Stimulated activated naive CD8-positive, alpha-beta T cell treated with anti-CD3 and anti-CD28 coated beads, Interleukin-15, amount 100 ng/mL, for 72 hours (primary cell): ENCODE measurements around the gene SLC16A1.
"Not testable (repeated sequence)": the region's sequence is repeated elsewhere in the genome, so short reads cannot be mapped to it uniquely, and the experiment has no call there.

ENCODE experiments used
- ATAC-seq: fragments of 150-1000 bp; cut with Tn5 transposase; 2 replicates; pipeline ENCODE4 v1.10.0; 2021; ENCODE audit warnings: mild to moderate bottlenecking, moderate library complexity
- DNase-seq, 2 donors: peaks; one replicate each; pipeline ENCODE4 v3.0.0; 2021 to 2022
- H3K27ac Mint-ChIP-seq, 2 donors: one replicate each; pipeline ENCODE4 v1.8.0; 2022; ENCODE audit warnings: mild to moderate bottlenecking in 2 of 2, mixed read lengths in 2 of 2, moderate library complexity in 2 of 2
- H3K27me3 Mint-ChIP-seq: one replicate; pipeline ENCODE4 v1.8.0; 2022; ENCODE audit warnings: mixed read lengths
- H3K4me1 Mint-ChIP-seq: one replicate; pipeline ENCODE4 v1.8.0; 2022; ENCODE audit warnings: mild to moderate bottlenecking, mixed read lengths
- H3K4me3 Mint-ChIP-seq, 2 donors: one replicate each; pipeline ENCODE4 v1.8.0; 2022; ENCODE audit warnings: mild to moderate bottlenecking in 2 of 2, mixed read lengths in 2 of 2, moderate library complexity in 1 of 2
- H3K9me3 Mint-ChIP-seq, 2 donors: one replicate each; pipeline ENCODE4 v1.8.0; 2022; ENCODE audit warnings: mixed read lengths in 2 of 2

The SLC16A1 gene

DNA sequence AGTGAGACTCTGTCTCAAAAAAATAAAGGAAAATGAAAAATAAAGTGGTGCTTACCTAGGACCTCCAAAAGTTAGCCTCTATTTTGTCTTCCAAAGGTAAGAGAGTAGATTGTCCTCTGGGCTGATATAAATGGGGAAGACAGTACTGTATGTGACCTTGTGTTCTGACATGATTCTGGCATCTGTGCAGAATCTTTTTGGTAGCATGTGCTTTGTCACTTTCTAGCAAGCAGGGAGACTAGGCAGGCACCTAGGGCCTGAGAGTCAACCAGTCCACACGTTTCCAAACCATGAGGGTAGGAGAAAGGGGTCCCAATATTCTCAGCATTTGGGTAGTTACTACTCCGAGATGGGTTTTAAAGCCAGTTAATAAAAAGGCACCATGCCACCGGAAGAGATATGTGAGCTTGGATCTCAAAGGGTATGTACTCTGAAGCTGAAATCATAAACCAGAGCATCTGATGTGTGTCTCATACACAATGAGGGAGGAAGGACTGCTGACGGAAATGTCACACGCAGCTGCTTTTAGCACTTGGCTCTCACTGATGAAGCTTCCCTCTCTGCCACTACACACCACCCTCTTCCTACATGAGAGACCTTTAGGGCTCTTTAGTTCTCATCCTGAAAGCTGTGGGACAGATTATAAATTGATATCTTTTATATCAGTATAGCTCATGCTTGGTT is 27.0 kb upstream of the SLC16A1 start:
- H3K27me3 Mint-ChIP-seq = no peaks in the 10 kb centered on the region
- DNase-seq (no peak), ATAC-seq (no peak)
- H3K27ac Mint-ChIP-seq = no peak overlapping the region
- H3K9me3 Mint-ChIP-seq = no peaks in the 10 kb centered on the region
- no peaks in the 10 kb centered on the region for H3K4me1 Mint-ChIP-seq
- no peak overlapping the region for H3K4me3 Mint-ChIP-seq

DNA sequence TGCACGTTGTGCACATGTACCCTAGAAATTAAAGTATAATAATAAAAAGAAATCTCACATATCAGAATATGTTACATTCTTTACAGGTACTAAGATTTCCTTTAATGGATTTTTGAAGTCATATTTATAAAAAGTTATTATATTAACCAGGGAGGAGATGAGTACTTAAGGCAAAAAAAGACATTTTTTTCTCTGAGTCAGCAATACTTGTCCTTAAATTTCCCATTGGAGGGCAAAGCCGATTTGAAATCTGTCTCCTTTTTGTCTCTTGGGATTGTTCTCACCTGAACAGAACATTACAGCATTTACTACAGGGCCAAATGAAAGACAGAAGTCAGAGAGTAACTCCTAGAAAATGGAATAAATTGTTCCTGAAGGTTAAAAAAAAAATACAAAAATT is 26.3 kb upstream of the SLC16A1 start:
- H3K9me3 Mint-ChIP-seq = no peaks in the 10 kb centered on the region
- H3K27ac Mint-ChIP-seq = peak overlapping the region in 1 of 2 donors; percentile 8
- H3K4me3 Mint-ChIP-seq = no peak overlapping the region
- H3K4me1 Mint-ChIP-seq = no peaks in the 10 kb centered on the region
- no peaks in the 10 kb centered on the region for H3K27me3 Mint-ChIP-seq
- DNase-seq = no peak
- no peak for ATAC-seq

DNA sequence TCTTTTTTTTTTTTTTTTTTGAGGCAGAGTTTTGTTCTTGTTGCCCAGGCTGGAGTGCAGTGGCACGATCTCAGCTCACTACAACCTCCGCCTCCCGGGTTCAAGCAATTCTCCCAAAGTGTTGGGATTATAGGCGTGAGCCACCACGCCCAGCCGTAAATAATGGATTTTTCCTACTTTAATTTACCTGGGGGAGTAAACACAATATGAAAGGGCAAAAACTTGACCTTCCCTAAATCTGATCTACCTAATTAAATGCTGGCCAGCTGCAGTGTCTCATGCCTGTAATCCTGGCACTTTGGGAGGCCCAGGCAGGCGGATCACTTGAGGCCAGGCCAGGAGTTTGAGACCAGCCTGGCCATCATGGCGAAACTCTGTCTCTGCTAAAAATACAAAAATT is 25.8 kb upstream of the SLC16A1 start:
- H3K9me3 Mint-ChIP-seq, DNase-seq: not testable (repeated sequence)

DNA sequence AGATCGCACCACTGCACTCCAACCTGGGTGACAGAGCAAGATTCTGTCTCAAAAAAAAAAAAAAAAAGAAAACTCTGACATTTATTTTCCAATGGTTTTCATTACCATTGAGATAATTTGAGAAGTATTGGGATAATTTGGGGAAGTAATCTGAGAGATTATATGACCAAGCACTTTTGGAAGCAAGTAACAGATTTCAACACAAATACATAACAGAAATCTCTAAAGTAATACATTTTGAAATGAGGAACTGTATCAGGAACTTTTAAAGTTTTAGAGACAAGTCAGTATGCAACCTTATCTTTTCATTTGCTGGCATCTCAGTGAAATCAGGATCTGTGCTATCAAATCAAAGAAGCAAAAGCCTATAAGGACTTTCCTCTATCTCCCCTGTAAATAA is 25.4 kb upstream of the SLC16A1 start:
- ATAC-seq = no peak
- no peak overlapping the region for H3K4me3 Mint-ChIP-seq
- no peak for DNase-seq
- H3K9me3 Mint-ChIP-seq = no peaks in the 10 kb centered on the region
- H3K27ac Mint-ChIP-seq = no peak overlapping the region
- H3K4me1 Mint-ChIP-seq = no peaks in the 10 kb centered on the region
- no peaks in the 10 kb centered on the region for H3K27me3 Mint-ChIP-seq

More for the DNA sequence above, 25.8 kb upstream of the SLC16A1 start:
- H3K27ac Mint-ChIP-seq, H3K4me1 Mint-ChIP-seq, H3K27me3 Mint-ChIP-seq, ATAC-seq, H3K4me3 Mint-ChIP-seq: not testable (repeated sequence)

DNA sequence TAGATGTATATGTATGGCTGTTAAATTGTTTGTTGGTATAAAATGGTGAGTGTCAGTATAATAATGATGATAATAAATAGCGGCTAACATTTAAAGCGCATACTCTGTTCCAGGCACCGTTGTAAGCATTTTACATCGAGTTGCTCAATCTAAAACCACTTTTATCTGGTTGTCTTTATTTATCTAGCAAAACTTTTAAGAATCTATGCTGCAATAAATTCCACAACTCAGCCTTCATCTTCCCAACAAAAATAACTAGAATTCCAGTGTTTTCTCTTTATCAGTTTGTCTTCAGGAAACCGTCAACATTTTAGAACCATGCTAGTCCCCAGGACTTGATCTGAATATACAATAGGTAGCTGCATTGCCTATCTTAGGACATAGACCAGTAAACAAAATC is 19.3 kb upstream of the SLC16A1 start:
- no peaks in the 10 kb centered on the region for H3K9me3 Mint-ChIP-seq
- no peaks in the 10 kb centered on the region for H3K27me3 Mint-ChIP-seq
- DNase-seq (no peak), ATAC-seq (no peak)
- H3K4me3 Mint-ChIP-seq = no peak overlapping the region
- H3K4me1 Mint-ChIP-seq = no peaks in the 10 kb centered on the region
- H3K27ac Mint-ChIP-seq = no peak overlapping the region

DNA sequence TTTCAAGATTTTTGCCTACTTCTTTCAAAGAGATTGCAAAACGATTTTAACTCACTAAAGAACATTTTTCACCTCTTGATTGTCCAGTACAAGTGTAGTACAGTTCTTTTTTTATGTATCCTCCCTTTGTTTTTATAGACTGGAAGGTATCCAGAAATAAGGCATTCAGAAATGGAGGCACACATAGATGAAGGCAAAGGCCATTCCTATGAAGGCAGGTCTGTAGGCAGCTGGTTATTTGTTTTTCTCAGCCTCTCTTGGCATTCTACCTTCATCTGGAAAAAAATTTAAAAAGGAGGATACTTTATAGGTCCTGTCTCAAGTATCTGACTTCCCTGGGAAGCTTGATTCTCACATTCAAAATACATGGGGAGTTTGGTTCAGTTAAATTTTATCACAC is 18.6 kb upstream of the SLC16A1 start:
- no peak overlapping the region for H3K27ac Mint-ChIP-seq
- DNase-seq (no peak), ATAC-seq (no peak)
- no peaks in the 10 kb centered on the region for H3K4me1 Mint-ChIP-seq
- H3K4me3 Mint-ChIP-seq = no peak overlapping the region
- H3K9me3 Mint-ChIP-seq = no peaks in the 10 kb centered on the region
- no peaks in the 10 kb centered on the region for H3K27me3 Mint-ChIP-seq

DNA sequence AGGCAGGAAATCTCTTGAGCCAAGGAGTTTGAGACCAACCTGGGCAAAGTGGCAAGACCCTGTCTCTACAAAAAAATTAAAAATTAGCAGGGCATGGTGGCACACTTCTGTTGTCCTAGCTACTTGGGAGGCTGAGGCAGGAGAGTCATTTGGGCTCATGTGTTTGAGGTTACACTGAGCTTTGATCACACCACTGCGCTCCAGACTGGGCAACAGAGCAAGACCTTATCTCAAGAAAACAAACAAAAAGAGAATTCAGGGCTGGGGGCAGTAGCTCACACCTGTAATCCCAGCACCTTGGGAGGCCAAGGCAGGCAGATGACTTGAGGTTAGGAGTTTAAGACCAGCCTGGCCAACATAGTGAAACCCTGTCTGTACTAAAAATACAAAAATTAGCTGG is 17.8 kb upstream of the SLC16A1 start:
- Mint-ChIP-seq H3K4me1 (no peaks in the 10 kb centered on the region), H3K9me3 (no peaks in the 10 kb centered on the region), H3K27ac (no peak overlapping the region), H3K27me3 (no peaks in the 10 kb centered on the region), H3K4me3 (no peak overlapping the region)
- DNase-seq (no peak), ATAC-seq (no peak)

DNA sequence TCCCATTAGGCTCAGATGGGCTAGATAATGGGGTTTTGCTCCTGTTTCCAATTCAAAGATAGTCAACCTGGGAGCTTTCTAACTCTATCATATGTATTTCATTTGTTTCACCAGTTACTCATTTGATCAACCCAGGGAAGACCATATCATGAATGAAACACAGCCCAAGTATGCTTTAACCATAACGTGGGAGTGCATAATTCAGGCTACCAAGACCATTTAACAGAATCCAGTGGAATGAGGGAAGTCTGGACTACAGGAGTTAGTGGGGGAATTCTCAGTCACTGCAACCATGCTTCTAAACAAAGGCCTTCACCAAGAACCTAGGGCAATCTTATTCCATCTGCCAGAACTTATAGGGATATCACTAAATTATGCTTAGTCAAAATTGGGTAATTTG is 15.0 kb upstream of the SLC16A1 start:
- no peak for ATAC-seq
- H3K4me1 Mint-ChIP-seq = no peaks in the 10 kb centered on the region
- no peak overlapping the region for H3K4me3 Mint-ChIP-seq
- H3K27me3 Mint-ChIP-seq = no peaks in the 10 kb centered on the region
- H3K27ac Mint-ChIP-seq = peak overlapping the region in 1 of 2 donors; percentile 66
- H3K9me3 Mint-ChIP-seq = no peaks in the 10 kb centered on the region
- DNase-seq = no peak

DNA sequence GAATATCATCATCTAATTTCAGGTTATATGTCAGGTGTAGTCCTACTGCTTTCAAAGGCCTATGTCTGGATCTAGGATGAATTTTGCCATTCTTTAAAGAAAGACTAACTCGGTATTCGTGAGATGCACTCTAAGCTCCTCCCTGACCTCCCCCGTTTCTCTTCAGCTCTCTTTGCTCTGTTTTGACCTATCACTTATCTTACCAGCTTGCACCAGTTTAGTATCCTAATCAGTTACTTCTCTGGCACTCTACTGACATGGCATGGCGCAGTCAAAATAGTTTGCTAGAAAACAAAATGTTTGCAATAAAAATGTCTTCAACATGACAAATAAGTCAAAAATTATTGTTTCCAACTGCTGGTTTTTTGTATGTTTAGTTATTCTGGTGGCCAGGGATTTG is 8.4 kb upstream of the SLC16A1 start:
- H3K27me3 Mint-ChIP-seq = no peaks in the 10 kb centered on the region
- no peak overlapping the region for H3K4me3 Mint-ChIP-seq
- no peaks in the 10 kb centered on the region for H3K9me3 Mint-ChIP-seq
- H3K27ac Mint-ChIP-seq = no peak overlapping the region
- ATAC-seq = no peak
- DNase-seq = no peak
- H3K4me1 Mint-ChIP-seq = peaks cover 21% of the 10 kb centered on the region

DNA sequence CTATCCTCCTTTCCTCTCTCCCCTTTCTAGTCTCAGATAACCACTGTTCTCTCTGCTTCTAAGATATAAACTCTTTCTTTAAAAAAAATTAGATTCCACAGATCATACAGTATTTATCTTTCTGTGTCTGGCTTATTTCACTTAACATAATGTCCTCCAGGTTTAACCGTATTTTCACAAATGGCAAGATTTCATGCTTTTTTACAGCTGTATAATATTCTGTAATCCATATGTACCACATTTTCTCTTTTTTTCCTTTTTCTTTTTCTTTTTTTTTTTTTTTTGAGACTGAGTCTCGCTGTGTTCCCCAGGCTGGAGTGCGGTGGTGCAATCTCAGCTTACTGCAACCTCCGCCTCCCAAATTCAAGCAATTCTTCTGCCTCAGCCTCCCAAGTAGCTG is 5.1 kb upstream of the SLC16A1 start:
- Mint-ChIP-seq H3K4me3 (no peak overlapping the region), H3K9me3 (no peaks in the 10 kb centered on the region), H3K27ac (no peak overlapping the region), H3K27me3 (no peaks in the 10 kb centered on the region), H3K4me1 (peaks cover 39% of the 10 kb centered on the region)
- DNase-seq (no peak), ATAC-seq (no peak)

DNA sequence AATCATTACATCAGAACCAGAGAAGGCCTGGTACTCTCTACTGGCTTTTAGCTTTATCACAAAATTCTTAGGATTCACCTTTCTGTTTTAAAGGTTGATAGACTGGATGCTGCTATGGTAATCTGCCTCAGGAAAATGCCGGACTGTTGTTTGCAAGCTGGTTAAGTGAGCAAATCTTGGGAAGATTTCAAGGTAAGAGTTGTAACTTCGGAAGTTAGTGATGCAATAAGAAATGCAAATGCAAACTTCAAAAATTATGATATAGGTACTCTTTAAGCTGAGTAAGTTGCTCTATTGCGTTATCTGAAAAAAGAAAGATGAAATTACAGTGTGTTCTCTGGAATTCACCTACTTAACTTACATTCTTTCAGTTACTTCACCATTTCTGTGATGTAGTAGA is 4.4 kb upstream of the SLC16A1 start:
- Mint-ChIP-seq H3K4me3 (peak overlapping the region in 1 of 2 donors; percentile 56), H3K27ac (no peak overlapping the region), H3K4me1 (peaks cover 39% of the 10 kb centered on the region), H3K9me3 (no peaks in the 10 kb centered on the region), H3K27me3 (no peaks in the 10 kb centered on the region)
- no peak for DNase-seq
- no peak for ATAC-seq

DNA sequence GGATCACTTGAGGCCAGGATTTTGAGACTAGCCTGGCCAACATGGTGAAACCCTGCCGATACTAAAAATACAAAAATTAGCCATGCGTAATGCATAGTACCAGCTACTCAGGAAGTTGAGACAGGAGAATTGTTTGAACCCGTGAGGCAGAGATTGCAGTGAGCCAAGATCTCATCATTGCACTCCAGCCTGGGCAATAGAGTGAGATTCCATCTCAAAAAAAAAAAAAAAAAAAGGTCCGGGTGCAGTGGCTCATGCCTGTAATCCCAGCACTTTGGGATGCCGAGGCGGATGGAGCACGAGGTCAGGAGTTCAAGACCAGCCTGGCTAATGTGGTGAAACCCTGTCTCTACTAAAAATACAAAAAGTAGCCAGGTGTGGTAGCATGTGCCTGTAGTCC is 2.2 kb upstream of the SLC16A1 start:
- peaks cover 54% of the 10 kb centered on the region for H3K4me1 Mint-ChIP-seq

DNA sequence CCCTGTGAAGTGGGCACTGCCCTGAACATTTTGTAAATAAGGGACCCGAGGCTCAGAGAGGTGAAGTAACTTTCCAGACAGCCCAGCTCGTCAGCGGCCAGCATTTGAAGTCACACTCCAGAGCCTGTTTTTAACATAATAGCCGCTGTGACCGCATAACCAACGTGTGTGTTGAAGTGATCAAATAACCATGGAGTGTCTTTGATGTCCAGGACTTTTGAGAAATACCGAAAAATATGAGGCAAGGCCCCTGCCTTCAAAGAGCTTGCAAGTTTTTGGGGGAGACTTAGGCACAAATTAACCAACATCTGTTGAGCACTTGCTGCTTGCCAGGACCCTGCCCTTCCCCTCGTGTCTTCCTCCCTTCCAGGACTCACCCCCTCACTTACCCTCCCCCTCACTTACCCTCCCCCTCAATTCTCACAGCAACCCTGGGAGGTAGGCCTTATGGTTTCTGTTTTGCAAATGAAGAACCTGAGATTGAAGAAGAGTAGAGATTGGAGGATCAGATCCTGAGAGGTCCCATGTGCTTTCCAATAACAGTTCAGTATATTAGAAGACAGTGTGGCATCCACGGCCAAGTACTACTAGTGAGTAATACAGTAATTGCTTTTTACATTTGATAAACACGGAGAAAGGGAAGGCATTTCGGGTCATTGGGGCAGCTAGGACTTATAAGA is 1.3 kb upstream of the SLC16A1 start:
- peak overlapping the region; percentile 99 for H3K4me3 Mint-ChIP-seq
- H3K27me3 Mint-ChIP-seq = no peaks in the 10 kb centered on the region
- peak; percentile 42 to 54 for DNase-seq
- no peaks in the 10 kb centered on the region for H3K9me3 Mint-ChIP-seq
- ATAC-seq = peak; percentile 59
- H3K27ac Mint-ChIP-seq = peak overlapping the region; percentile 99 to 100
- H3K4me1 Mint-ChIP-seq = peaks cover 64% of the 10 kb centered on the region

More for the DNA sequence above, 2.2 kb upstream of the SLC16A1 start:
- H3K27me3 Mint-ChIP-seq, H3K27ac Mint-ChIP-seq, ATAC-seq, H3K9me3 Mint-ChIP-seq, DNase-seq: not testable (repeated sequence)
- H3K4me3 Mint-ChIP-seq = peak overlapping the region; percentile 99

DNA sequence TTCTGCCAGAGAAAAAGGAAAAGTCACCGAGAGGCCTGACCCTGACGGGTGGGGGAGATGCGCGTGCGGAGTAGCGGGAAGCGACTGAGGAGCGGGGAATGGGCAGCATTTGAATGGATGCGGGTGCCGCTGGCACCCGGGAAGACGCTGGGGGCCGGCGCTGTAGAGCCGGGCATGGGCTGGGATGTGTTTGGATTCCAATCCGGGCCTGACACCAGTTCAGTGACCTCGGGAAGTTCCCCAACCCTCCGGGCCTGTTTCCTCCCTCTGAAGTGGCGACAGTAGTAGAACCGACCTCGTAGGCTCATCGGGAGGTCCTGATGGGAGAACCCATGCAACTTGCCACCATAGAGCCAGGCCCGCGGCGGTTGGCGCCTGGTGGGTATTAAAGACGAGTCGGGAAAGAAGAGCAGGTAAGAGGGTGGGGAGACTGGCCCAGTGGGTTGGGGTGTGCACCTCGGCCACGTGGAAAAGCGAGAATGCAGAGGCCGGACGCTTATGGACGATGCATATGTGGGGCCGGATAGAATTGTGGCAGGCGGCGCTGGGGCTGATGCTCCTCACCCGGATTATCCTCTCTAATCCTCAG is 642 bp upstream of the SLC16A1 start:
- ATAC-seq = peak; percentile 15
- Mint-ChIP-seq H3K4me1 (peaks cover 70% of the 10 kb centered on the region), H3K4me3 (peak overlapping the region; percentile 99), H3K9me3 (no peaks in the 10 kb centered on the region), H3K27me3 (no peaks in the 10 kb centered on the region), H3K27ac (peak overlapping the region; percentile 99 to 100)
- DNase-seq = peak in 1 of 2 donors; percentile 58

DNA sequence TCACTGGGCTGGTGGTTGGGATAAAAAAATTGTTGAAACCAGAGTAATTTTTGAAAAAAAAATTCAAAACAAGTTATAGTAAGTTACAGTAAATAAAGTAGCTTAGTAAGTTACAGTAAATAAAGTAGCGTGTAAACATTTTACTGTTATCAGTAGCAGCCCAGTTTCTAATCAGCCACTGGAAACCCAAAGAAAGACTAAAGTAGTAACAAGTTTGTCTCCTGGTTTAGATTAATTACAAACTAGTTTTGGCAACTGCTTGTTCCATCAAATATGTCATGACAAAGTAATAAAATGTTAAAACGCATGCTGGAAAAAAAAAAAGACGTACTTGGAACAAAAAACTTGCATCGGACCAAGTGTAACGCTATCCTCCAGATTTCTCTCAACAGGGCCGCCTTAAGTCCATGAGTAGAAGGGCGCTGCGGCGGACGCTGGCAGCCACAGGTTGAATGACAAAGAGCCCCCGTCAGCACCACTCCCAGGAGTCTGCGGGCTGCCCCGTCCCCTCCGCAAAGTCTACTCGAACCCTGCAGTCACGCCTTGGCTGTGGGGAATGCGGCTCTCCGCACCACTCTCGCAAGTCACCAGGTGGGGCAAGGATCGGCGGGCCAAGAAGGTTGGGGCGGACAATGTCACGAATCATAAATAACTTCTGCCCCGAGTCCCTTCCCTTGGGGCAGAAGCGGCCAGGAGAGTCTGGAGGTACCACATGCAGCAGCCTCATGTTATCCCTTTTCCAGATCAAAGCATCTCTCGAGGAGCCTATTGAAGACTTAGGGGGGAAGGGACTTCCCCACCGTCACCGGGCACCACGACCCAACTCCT is 837 bp downstream of the SLC16A1 start:
- no peaks in the 10 kb centered on the region for H3K9me3 Mint-ChIP-seq
- no peaks in the 10 kb centered on the region for H3K27me3 Mint-ChIP-seq
- ATAC-seq = peak; percentile 67
- H3K27ac Mint-ChIP-seq = peak overlapping the region; percentile 99 to 100
- peak; percentile 72 to 83 for DNase-seq
- peak overlapping the region; percentile 99 for H3K4me3 Mint-ChIP-seq
- peaks cover 65% of the 10 kb centered on the region for H3K4me1 Mint-ChIP-seq
